GM19463 (cell line): ENCODE measurements around the gene NAA40.

Experiments used
- ATAC-seq: cut with Tn5 transposase; IDR thresholded peaks from one replicate; pipeline ENCODE4 v1.9.1; 2021; ENCODE audit warnings: mild to moderate bottlenecking, moderate library complexity; ENCODE audit not compliant: unreplicated experiment

NAA40 gene

DNA sequence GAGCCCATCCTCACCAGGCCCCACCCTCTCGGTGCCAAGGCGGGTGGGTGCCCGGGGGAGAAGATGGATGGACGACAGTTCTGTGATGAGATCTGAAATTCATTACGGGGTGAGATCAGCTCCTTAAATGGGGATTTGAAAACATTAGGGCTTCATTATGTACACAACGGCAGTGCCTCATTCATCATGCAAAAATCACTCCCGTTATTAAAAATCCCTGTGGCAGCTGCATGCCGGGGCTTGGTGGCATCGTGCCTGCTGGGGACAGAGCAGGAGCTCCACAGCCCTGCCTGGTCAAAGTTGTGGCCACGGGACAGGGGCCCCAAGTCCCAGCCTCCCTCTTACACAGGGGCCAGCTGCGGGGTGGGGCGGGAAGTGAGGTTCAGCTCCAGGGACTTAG, 67.6 kb downstream of the NAA40 start:
- ATAC-seq, result no peak
